ENCODE measurements around the gene NKX2-4.
"Not testable (repeated sequence)": the region's sequence is repeated elsewhere in the genome, so short reads cannot be mapped to it uniquely, and the experiment has no call there.

Gene NKX2-4

GRCh38 chr20:21366273-21366672, 31.1 kb downstream of the NKX2-4 start:
- not testable (repeated sequence) for H3K4me3 ChIP-seq, H3K9me3 ChIP-seq, H3K9ac ChIP-seq, H3K27me3 ChIP-seq, H3K4me1 ChIP-seq, H3K4me2 ChIP-seq, H3K27ac ChIP-seq
- TF ChIP-seq Cebpa-rat (IDR thresholded peaks at IDR 0.05), result 0 out of 2 replicates have a peak, but pooled peaks have one; percentile 30
- H3K36me3 ChIP-seq, result peaks cover 90% of the 10 kb centered on the region
- peaks cover 31% of the 10 kb centered on the region; the same call in 1 of the 2 replicates for H4K20me1 ChIP-seq

DNA sequence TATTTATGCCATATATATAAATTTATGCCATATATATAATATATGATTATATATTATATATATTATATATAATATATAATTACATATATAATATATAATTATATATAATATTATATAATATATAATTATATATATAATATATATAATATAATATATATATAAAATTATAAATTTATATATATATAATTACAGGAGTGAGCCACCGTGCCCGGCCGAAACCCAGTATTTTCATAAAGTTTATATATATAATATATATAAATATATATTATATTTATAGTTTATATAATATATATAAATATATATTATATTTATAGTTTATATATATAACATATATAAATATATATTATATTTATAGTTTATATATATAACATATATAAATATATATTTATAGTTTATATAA, 31.6 kb downstream of the NKX2-4 start:
- no peak for TF ChIP-seq Cebpa-rat (IDR thresholded peaks at IDR 0.05)
- H3K4me3 ChIP-seq, result no peak overlapping the region
- no peaks in the 10 kb centered on the region for H3K4me1 ChIP-seq
- peaks cover 26% of the 10 kb centered on the region; the same call in 1 of the 2 replicates for H4K20me1 ChIP-seq
- no peak overlapping the region for H3K27ac ChIP-seq
- no peaks in the 10 kb centered on the region for H3K9me3 ChIP-seq
- peaks cover 89% of the 10 kb centered on the region for H3K36me3 ChIP-seq
- no peak overlapping the region for H3K4me2 ChIP-seq
- no peak overlapping the region for H3K9ac ChIP-seq
- no peaks in the 10 kb centered on the region for H3K27me3 ChIP-seq

DNA sequence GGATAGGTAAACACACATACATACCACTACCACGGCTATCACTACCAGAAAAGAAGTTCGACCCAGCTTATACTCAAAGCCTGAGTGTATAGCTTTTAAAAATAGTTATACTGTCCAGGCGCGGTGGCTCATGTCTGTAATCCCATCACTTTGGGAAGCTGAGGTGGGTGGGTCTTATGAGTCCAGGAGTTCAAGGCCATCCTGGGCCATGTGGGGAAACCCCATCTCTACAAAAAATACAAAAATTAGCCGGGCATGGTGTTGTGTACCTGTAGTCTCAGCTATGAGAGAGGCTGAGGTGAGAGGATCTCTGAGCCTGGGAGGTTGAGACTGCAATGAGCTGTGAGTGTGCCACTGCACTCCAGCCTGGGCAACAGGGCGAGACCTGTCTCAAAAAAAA, 32.9 kb downstream of the NKX2-4 start:
- Histone ChIP-seq H3K4me3 (no peak overlapping the region), H3K27ac (no peak overlapping the region), H3K4me2 (no peak overlapping the region), H3K9ac (no peak overlapping the region), H3K9me3 (no peaks in the 10 kb centered on the region), H3K27me3 (no peaks in the 10 kb centered on the region), H4K20me1 (peaks cover 18% of the 10 kb centered on the region; the same call in 1 of the 2 replicates), H3K4me1 (no peaks in the 10 kb centered on the region), H3K36me3 (peaks cover 89% of the 10 kb centered on the region)
- no peak for TF ChIP-seq Cebpa-rat (IDR thresholded peaks at IDR 0.05)

- no peak overlapping the region for H3K27ac ChIP-seq
- H4K20me1 ChIP-seq, result 0 out of 2 replicates have a peak, but pooled peaks cover 14% of the 10 kb centered on the region
Observed at GRCh38 chr20:21361266-21361665, 36.1 kb downstream of the NKX2-4 start.

DNA sequence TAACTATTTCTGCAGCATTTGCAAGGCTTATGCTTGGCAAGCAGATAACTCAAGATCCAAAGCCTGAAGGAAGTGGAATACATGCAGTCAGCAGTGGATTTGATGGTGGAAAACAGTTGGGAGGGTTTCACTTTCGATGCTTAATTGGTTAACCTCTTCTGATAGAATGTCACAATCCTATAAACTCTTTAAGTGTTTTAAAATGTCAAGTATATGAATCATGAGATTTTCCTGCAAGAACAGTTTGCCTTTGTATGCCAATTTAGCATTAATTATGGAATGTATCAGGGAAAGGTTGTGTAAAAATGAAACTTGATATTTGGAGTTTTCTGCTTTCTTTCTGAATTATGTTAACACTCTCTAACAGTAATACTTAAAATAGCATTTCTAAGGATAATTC, 36.6 kb downstream of the NKX2-4 start:
- no peaks in the 10 kb centered on the region for H3K4me1 ChIP-seq
- H3K4me2 ChIP-seq, result no peak overlapping the region
- no peak overlapping the region for H3K27ac ChIP-seq
- H3K9ac ChIP-seq, result no peak overlapping the region
- H3K27me3 ChIP-seq, result no peaks in the 10 kb centered on the region
- no peak overlapping the region for H3K4me3 ChIP-seq
- 0 out of 2 replicates have a peak, but pooled peaks cover 14% of the 10 kb centered on the region for H4K20me1 ChIP-seq
- peaks cover 89% of the 10 kb centered on the region for H3K36me3 ChIP-seq
- no peaks in the 10 kb centered on the region for H3K9me3 ChIP-seq
- no peak for TF ChIP-seq Cebpa-rat (IDR thresholded peaks at IDR 0.05)

More at GRCh38 chr20:21361266-21361665, 36.1 kb downstream of the NKX2-4 start:
- H3K4me3 ChIP-seq, result no peak overlapping the region
- peaks cover 87% of the 10 kb centered on the region for H3K36me3 ChIP-seq
- H3K9me3 ChIP-seq, result no peaks in the 10 kb centered on the region
- TF ChIP-seq Cebpa-rat (IDR thresholded peaks at IDR 0.05), result no peak
- H3K4me1 ChIP-seq, result no peaks in the 10 kb centered on the region
- H3K27me3 ChIP-seq, result no peaks in the 10 kb centered on the region
- H3K4me2 ChIP-seq, result no peak overlapping the region
- H3K9ac ChIP-seq, result no peak overlapping the region

DNA sequence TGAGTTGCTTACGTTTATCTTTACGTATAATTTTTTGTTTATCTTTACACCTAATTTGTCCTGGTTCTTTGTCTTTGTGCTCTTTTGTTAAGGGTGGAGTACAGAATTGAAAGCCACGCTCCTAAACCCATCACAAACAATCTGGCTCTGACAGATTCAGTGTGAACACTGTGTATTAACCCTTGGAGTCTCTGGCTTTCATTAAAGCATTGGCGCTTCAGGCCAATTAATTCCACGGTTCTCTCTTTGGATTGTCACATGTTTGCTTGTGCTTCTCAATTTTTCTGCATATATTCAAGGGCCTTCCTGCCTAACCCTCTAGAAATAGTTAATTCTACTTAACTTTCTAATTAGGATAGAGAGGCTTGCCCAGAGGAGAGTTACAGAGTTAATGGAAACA, 38.6 kb downstream of the NKX2-4 start:
- H3K4me3 ChIP-seq, result no peak overlapping the region
- no peak overlapping the region for H3K9ac ChIP-seq
- H3K4me2 ChIP-seq, result no peak overlapping the region
- TF ChIP-seq Cebpa-rat (IDR thresholded peaks at IDR 0.05), result no peak
- H3K9me3 ChIP-seq, result no peaks in the 10 kb centered on the region
- H3K36me3 ChIP-seq, result peaks cover 78% of the 10 kb centered on the region
- H3K27ac ChIP-seq, result no peak overlapping the region
- 0 out of 2 replicates have a peak, but pooled peaks cover 14% of the 10 kb centered on the region for H4K20me1 ChIP-seq
- no peaks in the 10 kb centered on the region for H3K4me1 ChIP-seq
- no peaks in the 10 kb centered on the region for H3K27me3 ChIP-seq

DNA sequence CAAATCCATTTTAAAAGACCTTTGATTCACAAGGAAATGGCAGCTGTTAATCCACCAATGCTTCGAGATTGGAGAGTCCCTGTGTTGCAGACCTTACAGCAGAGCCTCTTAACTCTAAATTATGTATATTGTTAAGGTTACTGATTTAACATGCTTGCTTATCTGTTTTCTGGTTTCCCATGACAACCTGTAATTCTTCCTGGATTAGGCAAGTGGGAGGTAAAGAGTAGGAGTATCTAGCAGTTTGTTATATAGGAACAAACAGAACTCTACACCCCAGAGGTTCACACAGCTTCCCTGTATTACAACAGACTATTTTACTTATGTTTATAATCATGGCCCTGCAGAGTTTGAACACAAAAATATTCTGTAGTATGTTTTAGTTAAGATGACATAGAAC, 39.5 kb downstream of the NKX2-4 start:
- Histone ChIP-seq H3K4me1 (no peaks in the 10 kb centered on the region), H3K9ac (no peak overlapping the region), H3K4me3 (no peak overlapping the region), H3K4me2 (no peak overlapping the region), H4K20me1 (0 out of 2 replicates have a peak, but pooled peaks cover 8% of the 10 kb centered on the region), H3K36me3 (peaks cover 75% of the 10 kb centered on the region), H3K27me3 (no peaks in the 10 kb centered on the region), H3K27ac (no peak overlapping the region), H3K9me3 (no peaks in the 10 kb centered on the region)
- TF ChIP-seq Cebpa-rat (IDR thresholded peaks at IDR 0.05), result no peak

DNA sequence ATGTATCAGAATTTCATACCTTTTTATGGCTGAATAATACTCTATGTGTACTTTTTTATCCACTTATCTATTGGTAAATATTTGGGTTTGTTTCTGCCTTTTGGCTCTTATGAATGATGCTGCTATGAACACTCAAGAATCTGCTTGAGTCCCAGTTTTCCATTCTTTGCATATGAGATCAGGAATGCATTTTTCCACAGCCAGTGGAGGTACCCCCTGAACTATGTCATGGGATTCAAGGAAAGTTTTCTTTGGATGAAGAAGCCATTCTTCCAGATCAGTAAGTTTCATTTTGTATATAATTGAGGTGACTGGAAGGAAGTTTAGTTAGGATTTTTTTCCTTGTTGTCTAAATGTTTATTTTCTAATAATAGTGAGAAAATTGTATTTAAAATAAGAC, 40.9 kb downstream of the NKX2-4 start:
- Histone ChIP-seq H3K9me3 (no peaks in the 10 kb centered on the region), H3K36me3 (peaks cover 68% of the 10 kb centered on the region), H3K27me3 (no peaks in the 10 kb centered on the region), H3K4me1 (no peaks in the 10 kb centered on the region), H3K9ac (no peak overlapping the region), H3K27ac (no peak overlapping the region), H3K4me2 (no peak overlapping the region), H3K4me3 (no peak overlapping the region), H4K20me1 (0 out of 2 replicates have a peak, but pooled peaks cover 5% of the 10 kb centered on the region)
- no peak for TF ChIP-seq Cebpa-rat (IDR thresholded peaks at IDR 0.05)

DNA sequence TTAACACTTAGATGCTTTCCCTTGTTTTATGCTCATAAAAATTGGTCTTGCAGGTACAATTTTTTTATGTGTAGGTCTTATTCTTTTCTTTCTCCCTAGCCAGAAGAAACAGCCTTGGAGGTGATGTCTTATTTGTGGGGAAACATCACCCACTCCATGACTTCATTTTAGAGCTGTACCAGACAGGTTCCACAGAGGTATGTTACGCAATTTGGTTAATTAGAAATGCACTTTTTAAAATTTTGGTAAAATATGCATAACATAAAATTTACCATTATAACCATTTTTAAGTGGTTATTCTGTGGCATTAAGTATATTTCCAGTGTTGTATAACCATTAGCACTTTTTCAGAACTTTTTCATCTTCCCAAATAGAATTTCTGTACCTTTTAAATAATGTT, 41.3 kb downstream of the NKX2-4 start:
- peaks cover 64% of the 10 kb centered on the region for H3K36me3 ChIP-seq
- H3K9me3 ChIP-seq, result no peaks in the 10 kb centered on the region
- no peak overlapping the region for H3K9ac ChIP-seq
- H3K4me3 ChIP-seq, result no peak overlapping the region
- no peaks in the 10 kb centered on the region for H3K4me1 ChIP-seq
- H3K27me3 ChIP-seq, result no peaks in the 10 kb centered on the region
- no peak overlapping the region for H3K27ac ChIP-seq
- no peak overlapping the region for H3K4me2 ChIP-seq
- TF ChIP-seq Cebpa-rat (IDR thresholded peaks at IDR 0.05), result no peak
- H4K20me1 ChIP-seq, result 0 out of 2 replicates have a peak, but pooled peaks cover 5% of the 10 kb centered on the region

GRCh38 chr20:21353236-21353635, 44.1 kb downstream of the NKX2-4 start:
- Histone ChIP-seq H3K27me3 (no peaks in the 10 kb centered on the region), H3K9ac (no peak overlapping the region), H3K9me3 (no peaks in the 10 kb centered on the region), H3K36me3 (peaks cover 69% of the 10 kb centered on the region), H3K4me1 (no peaks in the 10 kb centered on the region), H3K4me2 (no peak overlapping the region), H3K4me3 (no peak overlapping the region), H4K20me1 (no peaks in the 10 kb centered on the region), H3K27ac (no peak overlapping the region)
- TF ChIP-seq Cebpa-rat (IDR thresholded peaks at IDR 0.05), result no peak

- Histone ChIP-seq H3K4me1 (no peaks in the 10 kb centered on the region), H3K4me3 (no peak overlapping the region), H3K9ac (no peak overlapping the region), H4K20me1 (no peaks in the 10 kb centered on the region), H3K27me3 (no peaks in the 10 kb centered on the region), H3K9me3 (no peaks in the 10 kb centered on the region), H3K4me2 (no peak overlapping the region), H3K36me3 (peaks cover 72% of the 10 kb centered on the region), H3K27ac (no peak overlapping the region)
- no peak for TF ChIP-seq Cebpa-rat (IDR thresholded peaks at IDR 0.05)
Observed at GRCh38 chr20:21352703-21353102, 44.6 kb downstream of the NKX2-4 start.

Data from BLaER1 (cell line).